HG02943 (cell line): ENCODE measurements around the gene KBTBD12.

Experiments used
- ATAC-seq: cut with Tn5 transposase; IDR thresholded peaks from one replicate; pipeline ENCODE4 v1.9.1; 2021; ENCODE audit warnings: mild to moderate bottlenecking, low read depth, moderate library complexity; ENCODE audit not compliant: unreplicated experiment

KBTBD12 gene

DNA sequence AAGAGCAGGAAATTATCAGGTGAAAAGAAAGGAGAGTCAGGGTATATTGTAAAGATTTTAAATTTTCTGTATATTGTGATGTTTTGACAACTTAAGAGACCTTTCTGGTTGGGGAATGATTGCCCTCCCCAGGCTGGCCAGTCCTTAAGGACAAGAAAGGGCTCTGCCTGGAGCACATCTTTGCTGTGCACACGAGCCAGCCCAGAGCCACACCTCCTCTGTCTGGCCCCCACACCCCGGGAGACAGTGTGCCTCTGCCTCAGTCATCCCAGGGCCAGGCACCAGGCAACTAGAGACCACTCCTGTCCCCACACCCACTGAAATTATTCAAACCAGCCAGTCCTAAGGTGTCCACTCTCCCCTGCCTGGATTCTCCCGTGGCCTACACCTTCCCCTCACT lies 67.1 kb downstream of the KBTBD12 start:
- no peak for ATAC-seq

DNA sequence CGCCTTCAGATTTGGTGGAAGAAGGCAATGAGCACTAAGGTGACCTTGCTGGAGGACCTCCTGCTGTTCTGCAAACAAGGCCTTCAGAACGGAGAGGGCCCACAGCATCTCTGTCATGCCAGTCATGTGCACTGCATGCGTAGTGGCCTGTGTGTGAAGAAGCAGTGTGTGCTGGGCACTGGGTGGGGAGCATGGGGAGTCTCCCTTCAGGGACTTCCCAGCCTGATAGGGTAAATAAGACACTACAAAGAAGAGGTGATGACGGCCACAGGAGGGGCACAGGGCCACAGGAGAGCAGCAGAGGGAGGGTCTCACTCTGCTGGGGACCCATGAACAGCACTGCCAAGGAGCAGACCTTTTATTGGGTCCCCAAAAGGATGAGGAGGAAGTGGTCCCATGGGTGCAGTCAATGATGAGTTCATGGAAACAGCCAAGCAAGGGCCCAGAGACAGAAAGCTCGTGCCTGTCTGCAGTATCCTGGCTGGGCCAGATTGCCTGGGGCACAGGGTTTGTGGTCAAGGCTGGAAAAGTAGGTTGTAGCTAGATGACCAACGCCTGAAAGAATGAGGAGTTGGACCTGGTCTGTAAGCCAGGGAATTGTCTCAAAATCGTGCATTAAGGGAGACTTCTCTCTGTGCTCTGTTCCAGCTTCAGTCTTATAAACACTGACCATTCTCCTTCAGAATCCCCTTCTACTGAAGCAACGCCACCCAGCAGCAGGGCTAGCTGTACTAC lies 69.4 kb downstream of the KBTBD12 start:
- no peak for ATAC-seq

GRCh38 chr3:127985216-127985615 lies 70.2 kb downstream of the KBTBD12 start:
- ATAC-seq = no peak

- ATAC-seq = no peak
These were observed 70.7 kb downstream of the KBTBD12 start for GRCh38 chr3:127985655-127986225.

DNA sequence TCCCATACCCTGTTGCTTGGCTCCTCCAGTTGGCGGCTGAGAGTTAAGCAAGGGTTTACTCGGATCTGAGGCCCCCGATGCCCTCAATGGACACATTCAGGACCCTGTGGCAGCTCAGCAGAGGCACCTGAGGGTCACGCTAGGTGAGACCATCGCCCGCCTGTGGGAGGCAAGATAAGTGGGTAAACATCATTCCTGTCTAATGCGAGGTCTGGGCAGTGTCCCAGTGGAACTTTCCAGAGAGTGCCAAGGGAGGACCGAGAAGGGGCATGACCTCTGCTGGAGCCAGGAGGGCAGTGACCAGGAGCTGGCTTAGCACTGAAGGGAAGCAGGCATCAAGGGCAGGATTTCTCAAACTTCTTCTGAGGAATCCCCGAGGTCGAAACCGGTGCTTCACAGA lies 71.8 kb downstream of the KBTBD12 start:
- no peak for ATAC-seq

DNA sequence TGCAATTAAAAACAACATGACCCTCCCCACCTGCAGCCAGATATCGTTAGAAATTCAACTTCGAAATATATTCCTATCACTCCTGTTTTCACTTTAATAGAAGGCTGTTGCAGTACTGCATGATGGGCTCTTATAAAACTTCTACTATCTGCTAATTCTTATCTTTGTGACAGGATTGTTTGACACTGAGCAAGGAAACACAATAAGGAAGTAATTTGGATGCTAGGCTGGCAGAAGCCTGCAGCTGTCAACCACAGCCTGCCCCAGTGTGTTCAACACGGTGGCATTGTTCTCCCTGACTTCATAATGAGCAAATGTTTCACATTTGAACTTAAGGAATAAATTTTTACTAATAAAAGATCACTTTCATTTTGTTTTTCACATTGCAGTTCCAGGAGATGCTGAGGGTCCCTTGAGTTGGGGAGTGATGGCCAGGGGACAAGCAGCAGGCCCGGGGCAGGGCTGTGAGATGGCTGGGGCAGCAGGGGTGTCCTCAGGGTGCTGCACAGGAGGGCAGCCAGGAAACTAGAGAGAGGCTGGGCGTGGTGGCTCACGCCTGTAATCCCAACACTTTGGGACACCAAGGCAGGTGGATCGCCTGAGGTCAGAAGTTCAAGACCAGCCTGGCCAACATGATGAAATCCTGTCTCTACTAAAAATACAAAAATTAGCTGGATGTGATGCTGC lies 72.4 kb downstream of the KBTBD12 start:
- no peak for ATAC-seq

- ATAC-seq = no peak
These were observed 73.9 kb downstream of the KBTBD12 start for GRCh38 chr3:127988770-127989557.

DNA sequence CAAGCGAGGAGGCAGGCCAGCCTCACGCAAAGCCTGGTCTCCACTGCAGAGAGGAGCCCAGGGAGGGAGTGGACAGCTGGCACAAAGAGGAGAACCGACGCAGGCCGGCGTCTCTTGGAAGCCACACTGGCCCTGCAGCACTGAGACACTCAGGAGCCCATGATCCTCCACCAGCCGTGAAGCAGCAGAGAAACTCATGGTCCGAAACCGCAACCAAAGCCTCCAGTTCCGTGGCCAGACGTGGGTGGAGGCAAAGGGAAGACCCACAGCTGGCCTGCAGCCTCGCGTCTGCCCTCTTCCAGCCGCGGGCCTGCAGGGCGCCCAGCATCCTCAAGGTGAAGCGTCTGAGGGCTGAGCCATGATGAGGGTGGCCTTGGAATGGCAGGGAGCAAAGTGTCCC lies 75.0 kb downstream of the KBTBD12 start:
- ATAC-seq = no peak

DNA sequence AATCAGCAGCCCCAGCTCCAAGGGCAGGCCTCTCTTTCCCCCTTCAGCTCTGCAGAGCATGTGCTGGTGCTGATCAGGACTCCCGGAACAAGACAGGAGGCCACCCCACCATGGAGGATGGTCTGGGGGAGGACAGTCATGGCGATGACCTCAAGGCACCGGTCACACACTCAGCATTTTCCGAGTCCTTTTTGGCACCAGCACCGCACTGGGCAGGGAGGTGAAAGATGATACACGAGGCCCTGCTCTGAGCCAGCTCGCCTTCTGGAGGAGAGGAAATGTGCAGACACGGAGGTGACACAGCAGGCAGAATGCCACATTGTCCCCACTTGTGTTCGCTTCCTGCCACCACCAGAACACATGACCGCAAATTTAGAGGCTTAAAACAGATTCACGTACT lies 75.4 kb downstream of the KBTBD12 start:
- no peak for ATAC-seq

DNA sequence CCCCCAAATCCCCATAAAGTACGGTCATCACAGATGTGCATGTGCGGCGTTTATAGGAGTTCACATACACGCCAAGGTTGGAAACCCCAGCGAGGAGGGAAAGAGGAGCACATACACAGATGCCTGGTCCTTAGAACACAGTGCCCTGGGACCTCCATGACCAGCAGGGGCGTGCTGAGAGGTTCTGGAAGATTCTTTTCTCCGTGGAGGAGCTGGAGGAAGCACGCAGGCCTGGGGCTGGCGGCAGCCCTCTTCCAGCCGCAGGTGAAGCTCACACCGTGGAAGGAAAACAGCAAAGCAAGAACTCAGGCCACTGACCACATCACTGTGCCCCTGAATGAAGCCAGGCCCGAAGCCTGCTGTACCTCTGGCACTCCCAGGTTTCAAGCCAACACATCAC lies 76.2 kb downstream of the KBTBD12 start:
- no peak for ATAC-seq

- ATAC-seq = no peak
These were observed 76.6 kb downstream of the KBTBD12 start for GRCh38 chr3:127991681-127992080.

- no peak for ATAC-seq
These were observed 77.1 kb downstream of the KBTBD12 start for GRCh38 chr3:127992127-127992526.

DNA sequence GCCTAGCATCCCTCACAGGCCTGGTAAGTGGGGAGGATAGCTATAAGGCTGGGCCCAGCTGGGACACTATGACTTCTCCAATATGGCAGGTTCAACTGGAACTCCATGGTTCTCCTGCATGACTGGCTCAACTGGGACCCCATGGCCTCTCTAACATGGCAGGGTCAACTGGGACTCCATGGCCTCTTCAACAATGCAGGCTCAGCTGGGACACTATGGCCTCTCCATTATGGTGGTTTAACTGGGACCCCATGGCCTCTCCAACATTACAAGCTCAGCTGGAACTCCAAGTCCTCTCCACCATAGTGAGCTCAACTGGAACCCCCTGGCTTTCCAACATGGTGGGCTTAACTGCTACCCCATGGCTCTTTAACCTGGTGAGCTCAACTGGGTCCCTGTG lies 79.0 kb downstream of the KBTBD12 start:
- no peak for ATAC-seq

GRCh38 chr3:127997016-127997415 lies 82.0 kb downstream of the KBTBD12 start:
- ATAC-seq = no peak

DNA sequence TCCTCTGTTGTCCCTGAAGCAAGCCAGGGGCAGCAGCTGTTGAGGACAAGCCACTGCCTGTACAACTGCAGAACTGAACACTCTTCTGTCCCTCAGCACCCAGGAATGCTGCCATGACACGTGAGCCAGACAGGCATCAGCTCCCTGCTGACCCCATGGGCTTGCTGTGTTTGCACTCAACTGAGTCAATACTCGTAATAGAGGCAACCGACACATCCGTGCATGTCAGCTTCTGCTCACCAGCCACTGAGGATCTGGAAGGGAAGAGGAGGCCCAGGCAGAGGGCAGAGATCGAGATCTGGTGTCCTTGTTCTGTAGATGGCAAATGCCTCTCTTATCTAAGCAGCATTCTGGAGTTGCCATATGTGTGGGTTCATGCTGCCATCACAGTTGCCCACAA lies 82.9 kb downstream of the KBTBD12 start:
- ATAC-seq = no peak

DNA sequence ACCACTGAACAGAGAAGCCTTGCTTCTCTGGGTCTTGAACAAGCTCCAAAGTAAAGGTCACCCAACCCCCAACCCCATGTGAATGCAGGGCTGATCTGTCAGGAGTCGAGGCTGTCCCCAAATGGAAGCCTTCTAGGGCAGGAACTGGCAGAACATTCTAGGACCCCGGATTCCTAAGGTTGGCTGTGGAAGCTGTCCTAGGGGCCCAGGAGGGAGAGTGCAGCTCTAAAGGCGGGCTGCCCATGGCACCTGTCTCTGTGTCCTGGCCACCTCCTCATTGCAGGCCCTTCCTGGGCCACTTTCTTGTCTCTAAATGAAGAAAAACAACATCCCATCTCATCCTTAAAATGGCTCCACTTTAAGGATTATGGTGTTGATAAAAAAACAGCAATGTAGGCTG lies 83.6 kb downstream of the KBTBD12 start:
- no peak for ATAC-seq

DNA sequence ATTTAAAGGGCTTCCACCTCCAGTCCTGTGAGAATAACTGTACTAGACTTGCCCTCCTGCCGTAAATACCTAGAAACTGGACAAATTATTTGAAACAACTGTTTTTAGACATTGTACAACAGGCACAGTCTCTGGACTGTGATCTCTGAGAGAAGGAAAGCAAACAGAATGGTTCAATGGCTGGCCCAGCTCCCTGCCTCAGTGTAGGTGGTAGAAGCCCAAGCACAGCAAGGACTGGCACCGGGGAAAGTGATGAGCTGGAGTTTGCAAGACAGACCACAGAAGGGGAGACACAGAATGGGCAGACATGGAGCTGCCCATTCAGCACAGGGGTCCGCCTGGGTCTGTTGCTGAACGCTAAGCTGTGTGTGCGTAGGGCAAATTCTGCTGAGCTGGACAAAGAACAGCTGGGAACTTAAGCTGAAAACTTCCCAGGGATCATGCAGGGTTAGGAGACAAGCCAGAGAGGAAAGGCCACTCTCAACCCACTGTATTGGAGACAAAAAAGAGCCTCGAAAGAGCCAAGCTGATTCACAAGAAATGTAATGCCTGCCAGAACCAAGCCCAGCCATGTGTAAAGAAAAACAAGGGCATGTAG lies 84.6 kb downstream of the KBTBD12 start:
- ATAC-seq = no peak

GRCh38 chr3:128001576-128001975 lies 86.5 kb downstream of the KBTBD12 start:
- ATAC-seq = no peak

DNA sequence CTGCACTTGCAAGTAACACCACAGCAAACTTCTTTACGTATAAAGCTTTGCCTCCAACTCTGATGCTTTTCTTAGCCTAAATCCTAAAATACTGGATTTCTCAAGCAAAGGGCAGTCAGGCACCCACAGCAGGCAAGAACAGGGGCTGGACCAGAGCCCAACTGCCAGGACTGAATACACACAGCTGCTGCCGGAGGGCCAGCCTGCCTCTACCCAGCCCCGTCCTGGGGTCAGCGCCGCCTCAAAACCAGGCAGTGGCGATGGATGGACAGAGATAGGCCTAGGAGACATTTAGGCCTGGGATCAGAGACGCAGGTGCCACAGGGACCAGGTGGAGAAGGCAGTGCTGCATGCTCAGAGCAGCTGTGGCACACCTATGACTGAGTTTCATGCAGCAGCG lies 89.6 kb downstream of the KBTBD12 start:
- no peak for ATAC-seq

GRCh38 chr3:128006061-128007032 lies 91.3 kb downstream of the KBTBD12 start:
- ATAC-seq = no peak
